Measurements from ENCODE around the gene CDCA3.

GRCh38 chr12:6849427-6849826, 1.7 kb downstream of the CDCA3 start:
- TF ChIP-seq GATA3 (IDR thresholded peaks at IDR 0.05; ENCODE audit: low read depth, low read length) = no peak
- TF ChIP-seq GATA2 (IDR thresholded peaks at IDR 0.05; ENCODE audit: low read depth, low read length) = no peak

Data from SH-SY5Y (cell line).